ENCODE data around the gene CD1C.
"Not testable (repeated sequence)": the region's sequence is repeated elsewhere in the genome, so short reads cannot be mapped to it uniquely, and the experiment has no call there.

Gene CD1C

DNA sequence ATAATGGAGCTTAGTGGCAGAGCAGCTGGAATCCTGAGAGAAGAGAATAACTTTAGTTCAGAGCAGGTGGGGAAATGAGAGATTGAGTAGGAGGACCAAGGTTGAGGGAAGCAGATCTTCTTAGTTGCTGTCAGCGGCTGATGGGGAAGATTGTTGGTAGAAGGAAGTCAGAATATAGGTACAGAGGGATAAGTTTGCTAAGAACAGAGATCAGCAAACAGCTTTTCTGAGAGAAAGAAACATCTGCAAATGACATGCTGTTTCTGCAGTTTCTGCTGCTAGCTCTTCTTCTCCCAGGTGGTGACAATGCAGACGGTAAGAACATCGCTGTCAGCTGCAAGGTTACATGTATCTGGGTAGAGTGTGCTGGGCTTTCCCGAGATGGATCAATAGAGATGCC, at the start of gene CD1C:
CD1C (plus strand) TSS at position 113 of the 400 bp plus-strand sequence; CDS start at position 255, 142 bp downstream.
- no peak for DNase-seq (ENCODE audit: low spot score)

DNA sequence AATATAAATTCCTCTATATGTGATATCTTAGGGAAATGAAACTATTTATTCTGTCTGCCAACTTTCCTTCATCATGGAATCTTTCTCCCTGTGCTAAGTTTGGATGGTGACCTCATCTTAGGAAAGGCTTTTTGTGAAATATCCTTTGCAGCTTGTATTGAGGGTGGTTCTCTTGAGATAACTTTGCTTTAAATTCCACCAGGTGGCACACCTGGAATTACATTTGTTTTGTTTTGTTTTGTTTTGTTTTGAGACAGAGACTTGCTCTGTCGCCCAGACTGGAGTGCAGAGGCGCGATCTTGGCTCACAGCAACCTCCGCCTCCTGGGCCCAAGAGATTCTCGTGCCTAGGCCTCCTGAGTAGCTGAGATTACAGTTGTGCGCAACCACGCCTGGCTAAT, 43.1 kb upstream of the CD1C start:
- no peak for DNase-seq (ENCODE audit: low spot score)

DNA sequence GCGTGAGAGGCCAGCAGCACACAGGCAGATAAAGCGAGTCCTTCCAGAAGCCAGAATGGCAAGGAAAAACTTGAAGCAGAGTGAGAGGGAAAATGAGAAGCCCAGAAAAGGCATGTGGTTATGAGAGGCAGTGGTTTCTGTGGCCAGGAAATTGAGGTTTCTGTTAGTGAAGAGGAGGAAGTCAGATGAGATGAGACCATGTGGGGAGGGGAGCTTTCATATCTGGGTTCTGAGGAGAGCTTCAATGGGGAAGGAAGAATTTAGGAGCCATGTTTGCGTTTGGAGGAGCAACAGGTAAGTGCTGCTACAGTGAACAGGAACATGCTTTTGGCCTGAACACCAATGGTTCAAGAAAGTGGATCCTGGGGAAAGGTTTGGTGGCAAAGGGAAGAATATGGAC, 41.6 kb upstream of the CD1C start:
- DNase-seq (ENCODE audit: low spot score), result no peak

DNA sequence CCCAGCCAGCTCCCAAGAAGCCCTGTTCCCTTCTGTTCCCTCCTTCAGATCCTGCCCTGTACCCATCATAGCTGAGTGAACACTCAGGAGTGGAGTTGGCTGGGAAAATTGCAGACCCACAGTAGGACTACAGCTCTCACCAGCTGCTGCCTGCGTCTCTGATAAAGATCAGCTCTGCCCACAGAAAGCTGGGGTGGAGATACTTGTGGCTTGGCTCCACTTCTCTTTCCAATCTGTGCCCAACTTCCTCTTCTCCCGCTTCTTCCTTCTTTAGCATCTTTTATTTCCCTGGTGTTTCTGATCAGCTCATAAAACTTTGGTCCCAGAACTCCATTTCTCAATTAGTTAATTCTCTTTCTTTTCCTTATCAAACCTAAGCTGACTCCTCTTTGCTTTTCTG, 41.0 kb upstream of the CD1C start:
- DNase-seq (ENCODE audit: low spot score), result no peak

DNA sequence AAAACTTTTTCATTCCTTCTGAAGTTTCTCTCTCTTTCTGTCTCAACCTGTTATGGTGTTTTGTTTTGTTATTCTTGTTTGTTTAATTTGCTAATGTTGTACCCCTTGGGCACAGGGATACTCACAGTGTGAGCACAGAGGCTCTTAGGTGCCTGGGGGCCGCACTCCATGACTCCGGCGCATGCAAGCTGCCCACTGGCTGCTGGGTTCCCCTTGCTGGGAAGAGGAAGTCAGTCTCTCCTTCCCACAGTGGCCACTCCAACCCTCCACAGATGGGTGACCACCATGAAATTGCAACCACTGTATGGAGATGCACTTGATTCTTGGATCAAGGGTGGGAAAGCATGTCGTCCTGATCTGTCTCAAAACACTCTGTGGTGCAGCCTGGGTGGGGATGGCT, 40.1 kb upstream of the CD1C start:
- DNase-seq (ENCODE audit: low spot score), result no peak

DNA sequence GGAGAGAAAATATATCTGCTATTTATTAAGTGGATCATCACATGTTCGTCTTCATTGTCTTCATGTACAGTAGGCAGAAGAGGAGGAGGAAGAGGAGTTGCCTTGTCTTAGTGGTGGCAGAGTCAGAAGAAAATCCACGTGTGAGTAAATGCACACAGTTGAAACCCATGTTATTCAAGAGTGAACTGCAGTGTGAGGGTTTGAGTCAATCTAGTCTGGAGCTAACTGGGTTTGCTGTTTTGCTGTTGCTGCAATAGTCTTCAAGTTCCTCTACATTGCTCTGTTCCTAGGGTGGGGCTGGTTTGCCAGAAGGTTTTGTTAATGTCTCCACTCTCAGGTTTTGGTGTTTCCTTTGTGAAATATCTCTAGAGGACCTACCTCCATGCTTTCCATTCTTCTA, 38.6 kb upstream of the CD1C start:
- DNase-seq (ENCODE audit: low spot score), result no peak

DNA sequence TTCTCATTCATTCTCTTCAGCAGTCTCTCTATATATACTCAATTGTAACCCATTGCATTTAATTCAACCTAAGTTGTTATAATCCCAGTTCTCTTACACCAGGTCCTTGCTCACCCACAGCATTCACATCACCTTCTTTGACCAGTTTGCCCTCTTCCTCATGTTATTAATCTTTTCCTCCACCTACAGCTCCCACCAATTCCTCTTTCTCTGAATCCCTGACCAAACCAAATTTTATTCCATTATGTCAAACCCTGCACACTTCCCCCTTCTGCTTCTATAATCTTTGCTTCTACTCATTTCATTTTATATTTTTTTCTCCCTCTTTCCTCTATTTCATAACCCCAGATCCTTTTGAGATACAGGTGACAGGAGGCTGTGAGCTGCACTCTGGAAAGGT, 34.1 kb upstream of the CD1C start:
- DNase-seq (ENCODE audit: low spot score), result no peak

DNA sequence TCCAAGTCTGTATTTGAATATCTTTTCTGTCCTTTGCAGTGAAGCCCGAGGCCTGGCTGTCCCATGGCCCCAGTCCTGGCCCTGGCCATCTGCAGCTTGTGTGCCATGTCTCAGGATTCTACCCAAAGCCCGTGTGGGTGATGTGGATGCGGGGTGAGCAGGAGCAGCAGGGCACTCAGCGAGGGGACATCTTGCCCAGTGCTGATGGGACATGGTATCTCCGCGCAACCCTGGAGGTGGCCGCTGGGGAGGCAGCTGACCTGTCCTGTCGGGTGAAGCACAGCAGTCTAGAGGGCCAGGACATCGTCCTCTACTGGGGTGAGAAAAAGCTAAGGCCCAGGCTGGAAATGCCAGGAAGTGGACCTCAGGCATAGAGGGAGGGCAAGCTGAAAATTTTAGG, 33.0 kb upstream of the CD1C start:
- not testable (repeated sequence) for DNase-seq (ENCODE audit: low spot score)

DNA sequence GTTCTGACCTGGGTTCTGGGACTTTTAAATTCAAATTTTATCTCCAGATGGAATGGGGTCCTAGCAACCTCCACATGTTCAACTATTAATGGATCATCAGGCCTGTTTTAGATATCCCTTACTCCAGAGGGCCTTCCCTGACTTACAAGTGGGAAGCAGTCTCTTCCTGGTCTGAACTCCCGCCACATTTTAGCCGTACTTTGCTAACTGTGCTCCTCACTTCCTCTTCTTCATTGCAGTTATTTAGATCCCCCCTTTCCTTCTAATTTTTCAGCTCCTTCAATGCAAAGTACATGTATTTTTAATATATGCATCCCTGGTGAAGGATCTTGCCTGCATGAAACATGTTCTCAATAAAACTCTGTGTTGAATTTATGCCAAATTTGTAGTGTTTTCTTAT, 31.8 kb upstream of the CD1C start:
- no peak for DNase-seq (ENCODE audit: low spot score)

DNA sequence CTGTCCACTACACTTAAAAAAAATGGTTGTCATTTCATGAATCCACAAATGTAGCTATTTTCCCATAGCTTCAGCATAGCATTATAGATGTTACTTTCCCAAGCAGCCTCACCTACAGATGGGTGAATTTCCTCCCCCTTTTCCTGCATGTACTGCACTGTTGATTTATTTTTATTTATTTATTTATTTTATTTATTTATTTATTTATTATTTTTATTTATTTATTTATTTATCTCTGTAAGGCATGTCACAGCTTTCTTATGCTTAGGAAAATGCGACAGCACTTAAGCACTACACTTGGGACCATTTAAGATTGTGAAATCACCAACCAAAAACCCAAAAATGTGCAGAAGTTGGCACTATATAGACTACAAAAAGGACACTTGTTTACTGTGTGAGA, 30.6 kb upstream of the CD1C start:
- DNase-seq (ENCODE audit: low spot score), result no peak

DNA sequence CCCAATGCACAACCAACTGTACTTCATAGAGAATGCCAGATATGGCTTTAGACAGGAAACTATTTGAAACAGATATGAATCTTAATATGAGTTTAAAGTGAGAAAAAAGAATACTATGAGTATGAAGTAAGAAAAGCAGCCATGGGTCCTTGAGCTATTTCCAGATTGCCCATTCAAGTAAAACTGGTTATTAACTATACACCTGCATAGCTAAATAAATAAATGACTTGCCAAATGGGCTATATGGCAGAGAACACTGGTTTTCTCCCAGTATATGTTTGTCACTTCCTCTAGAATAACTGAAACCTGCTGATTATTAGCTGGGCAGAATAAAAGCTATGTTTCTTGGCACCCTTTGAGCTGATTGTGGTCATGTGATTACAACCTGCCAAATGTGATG, 17.0 kb upstream of the CD1C start:
- DNase-seq (ENCODE audit: low spot score), result no peak

DNA sequence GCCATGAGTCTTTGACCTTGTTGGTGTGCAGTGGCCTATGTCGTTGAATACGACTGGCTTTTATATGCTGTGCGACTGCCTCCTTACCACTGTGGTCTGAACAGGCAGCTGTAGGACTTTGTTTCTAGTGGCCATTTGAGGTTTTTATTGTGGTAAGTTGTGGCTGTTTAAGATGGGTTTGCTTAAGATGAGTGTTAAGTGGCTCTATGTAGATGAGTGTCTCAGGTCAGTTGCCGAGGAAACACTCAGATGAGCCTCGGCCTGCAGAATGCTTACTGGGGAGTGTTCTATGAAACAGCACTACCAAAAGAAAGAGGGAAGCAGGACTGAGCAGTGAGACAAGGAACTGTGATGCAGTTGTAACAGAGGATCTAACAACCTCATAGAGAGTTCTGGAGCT, 14.9 kb upstream of the CD1C start:
- DNase-seq (ENCODE audit: low spot score), result no peak

DNA sequence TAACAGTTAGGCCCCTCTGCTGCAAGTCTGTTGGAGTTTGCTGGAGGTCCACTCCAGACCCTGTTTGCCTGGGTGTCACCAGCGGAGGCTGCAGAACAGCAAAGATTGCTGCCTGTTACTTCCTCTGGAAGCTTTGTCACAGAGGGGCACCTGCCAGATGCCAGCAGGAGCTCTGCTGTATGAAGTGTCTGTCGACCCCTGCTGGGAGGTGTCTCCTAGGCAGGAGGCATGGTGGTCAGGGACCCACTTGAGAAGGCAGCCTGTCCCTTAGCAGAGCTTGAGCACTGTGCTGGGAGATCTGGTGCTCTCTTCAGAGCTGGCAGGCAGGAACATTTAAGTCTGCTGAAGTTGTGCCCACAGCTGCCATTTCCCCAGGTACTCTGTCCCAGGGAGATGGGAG, 7.3 kb upstream of the CD1C start:
- DNase-seq (ENCODE audit: low spot score), result not testable (repeated sequence)

DNA sequence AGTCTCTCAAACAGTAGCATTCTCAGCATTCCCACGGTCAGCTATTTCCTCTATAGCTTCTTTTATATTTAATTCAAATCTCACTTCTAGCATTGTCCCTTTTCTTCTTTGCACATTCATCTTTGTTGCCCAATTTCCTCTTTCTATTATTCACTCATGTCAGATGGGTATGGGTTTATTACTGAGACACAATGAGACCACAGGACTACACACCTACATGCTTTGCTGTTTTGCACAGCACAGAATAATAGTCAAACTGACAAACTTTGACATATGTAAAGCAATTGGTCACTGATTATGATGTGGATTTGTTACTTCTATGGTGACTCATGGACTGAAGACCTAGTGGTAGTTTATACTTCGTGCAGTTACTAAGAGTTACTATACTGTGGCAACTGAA, 5.8 kb upstream of the CD1C start:
- no peak for DNase-seq (ENCODE audit: low spot score)

DNA sequence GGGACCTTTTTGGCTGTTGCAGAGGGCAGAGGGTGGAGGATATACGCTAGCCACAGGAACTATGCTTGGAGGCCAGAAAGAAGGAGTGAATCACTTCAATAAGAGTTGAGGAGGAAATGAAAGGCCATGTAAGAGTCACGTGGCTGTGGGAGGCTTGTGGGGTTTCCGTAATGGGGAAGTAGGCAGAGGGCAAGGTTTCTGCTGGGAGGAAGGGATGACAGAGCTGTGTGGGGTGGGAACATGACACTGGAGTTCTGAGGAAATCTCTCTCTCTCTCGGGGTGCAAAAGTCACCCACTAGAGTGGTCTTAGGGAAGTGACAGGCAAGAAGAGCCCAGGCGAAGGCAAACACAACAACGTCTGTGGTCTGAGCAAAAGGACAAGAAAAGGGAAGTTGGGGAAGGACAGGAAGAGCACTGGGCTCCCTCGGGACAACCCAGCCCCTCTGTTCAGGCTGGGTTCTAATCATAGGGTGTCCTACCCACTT, 3.9 kb upstream of the CD1C start:
- DNase-seq (ENCODE audit: low spot score), result no peak

DNA sequence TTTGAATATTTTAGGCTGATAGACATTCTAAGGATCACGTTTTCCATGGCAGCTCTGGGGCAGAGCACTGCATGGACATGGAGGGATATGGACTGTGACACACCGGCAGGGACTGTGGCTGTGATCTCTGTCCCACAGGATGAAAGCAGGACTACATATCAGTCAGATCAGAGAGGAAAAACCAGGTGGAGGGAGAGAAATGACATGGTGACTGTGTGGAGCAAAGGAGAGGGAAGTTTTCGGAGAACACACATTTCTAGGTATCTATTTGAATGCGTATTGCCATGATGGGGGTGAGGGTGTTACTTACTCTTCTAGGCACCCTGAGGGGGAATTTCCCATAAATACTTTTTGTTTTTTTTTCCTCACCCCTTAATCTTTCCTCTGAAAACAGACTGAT, 3.2 kb upstream of the CD1C start:
- DNase-seq (ENCODE audit: low spot score), result no peak

DNA sequence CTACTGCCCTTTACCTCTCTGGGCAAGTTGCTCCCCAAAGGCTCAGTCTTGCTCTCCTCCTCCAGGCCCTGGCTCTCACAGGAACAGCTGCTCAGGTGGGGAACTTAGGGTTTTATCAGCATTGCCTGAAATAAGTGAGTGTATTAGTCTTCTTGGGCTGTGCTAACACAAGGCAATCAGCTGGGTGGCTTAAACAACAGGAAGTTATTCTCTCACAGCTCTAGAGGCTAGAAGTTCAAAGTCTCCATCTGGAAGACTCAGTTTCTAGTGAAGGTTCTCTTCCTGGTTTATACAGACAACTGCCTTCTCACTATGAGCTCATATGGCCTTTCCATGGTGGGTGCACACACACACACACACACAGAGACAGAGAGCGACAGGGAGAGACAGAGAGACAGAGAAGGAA, 2.8 kb upstream of the CD1C start:
- DNase-seq (ENCODE audit: low spot score), result no peak

DNA sequence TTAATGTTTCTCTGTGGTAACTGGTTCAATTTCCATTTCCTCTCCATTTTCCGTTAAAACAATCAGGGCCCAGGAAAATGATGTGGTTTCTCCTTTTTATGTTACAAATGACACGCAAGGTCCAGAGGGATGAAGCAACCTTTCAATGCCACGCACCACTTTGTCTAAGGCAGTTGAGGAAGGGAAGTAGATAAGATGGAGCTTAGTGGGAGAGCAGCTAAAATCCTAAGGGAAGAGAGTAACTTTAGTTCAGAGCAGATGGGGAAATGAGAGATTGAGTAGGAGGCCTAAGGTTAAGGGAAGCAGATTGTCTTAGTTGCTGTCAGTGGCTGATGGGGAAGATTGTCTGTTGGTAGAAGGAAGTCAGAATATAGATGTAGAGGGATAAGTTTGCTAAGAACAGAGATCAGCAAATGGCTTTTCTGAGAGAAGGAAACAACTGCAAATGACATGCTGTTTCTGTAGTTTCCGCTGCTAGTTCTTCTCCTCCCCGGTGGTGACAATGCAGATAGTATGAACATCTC, 660 bp downstream of the CD1C start:
- DNase-seq (ENCODE audit: low spot score), result no peak

DNA sequence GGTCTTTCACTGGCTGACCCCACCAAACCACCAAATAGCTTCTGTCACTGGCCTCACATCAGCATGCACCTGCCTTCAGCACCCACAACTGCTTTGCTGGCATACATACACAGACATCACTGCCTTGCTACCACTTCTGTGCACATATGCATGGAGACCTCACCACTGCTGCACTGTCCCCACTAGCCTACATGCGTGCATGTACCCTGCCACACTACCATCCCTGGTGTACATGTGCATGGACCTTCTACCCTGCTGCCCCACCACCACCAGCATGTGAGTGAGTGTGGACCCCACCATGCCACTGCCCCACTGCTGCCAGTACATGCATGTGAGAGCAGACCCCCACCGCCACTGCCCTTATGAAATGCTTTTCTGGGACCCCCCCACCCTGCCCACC, 6.1 kb downstream of the CD1C start:
- DNase-seq (ENCODE audit: low spot score), result no peak

DNA sequence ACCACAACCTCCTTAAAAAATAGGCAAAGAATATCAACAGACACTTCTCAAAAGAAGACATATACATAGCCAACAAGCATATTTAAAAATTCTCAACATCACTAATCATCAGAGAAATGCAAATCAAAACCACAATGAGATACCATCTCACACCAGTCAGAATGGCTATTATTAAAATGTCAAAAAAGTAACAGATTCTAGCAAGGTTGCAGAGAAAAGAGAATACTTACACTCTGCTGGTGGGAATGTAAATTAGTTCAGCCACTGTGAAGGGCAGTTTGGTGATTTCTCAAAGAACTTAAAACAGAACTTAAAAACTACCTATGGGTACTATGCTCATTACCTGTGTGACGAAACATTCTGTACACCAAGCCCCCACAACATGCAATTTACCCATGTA, 20.9 kb downstream of the CD1C start:
- no peak for DNase-seq (ENCODE audit: low spot score)

DNA sequence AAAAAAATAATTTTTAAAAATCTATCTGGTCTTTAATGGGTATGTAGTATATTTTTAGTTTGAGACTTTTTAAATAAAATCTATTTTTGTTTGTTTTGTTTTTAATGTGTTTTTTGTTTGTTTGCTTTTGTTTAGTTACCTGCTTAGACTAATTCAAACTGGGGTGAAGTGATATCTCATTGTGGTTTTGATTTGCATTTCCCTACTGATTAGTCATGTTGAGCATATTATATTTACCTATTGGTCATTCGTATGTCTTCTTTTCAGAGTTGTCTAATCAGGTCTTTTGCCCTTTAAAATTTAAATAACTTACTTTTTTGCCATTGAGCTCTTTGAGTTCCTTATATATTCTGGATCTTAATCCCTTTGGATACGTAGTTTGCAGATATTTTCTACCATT, 21.3 kb downstream of the CD1C start:
- DNase-seq (ENCODE audit: low spot score), result no peak

DNA sequence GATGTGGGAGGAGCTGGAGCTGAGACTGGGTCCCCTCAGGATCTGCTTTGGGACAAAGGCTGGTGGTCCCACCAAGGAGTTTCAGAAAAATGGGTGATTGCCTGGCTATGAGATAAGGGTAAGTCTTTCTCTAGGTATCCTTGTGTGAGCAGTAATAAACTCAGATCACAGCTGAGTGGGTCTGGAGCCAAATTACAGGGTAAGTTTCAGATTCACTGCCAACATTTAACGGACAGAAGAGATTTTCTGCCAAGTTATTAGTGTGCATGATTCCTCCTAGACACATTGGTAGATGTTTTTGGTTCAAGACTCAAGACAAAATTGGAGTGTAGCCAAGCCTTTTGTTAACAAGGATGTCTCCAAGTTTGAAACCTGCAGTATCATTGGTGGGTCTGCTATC, 34.1 kb downstream of the CD1C start:
- no peak for DNase-seq (ENCODE audit: low spot score)

DNA sequence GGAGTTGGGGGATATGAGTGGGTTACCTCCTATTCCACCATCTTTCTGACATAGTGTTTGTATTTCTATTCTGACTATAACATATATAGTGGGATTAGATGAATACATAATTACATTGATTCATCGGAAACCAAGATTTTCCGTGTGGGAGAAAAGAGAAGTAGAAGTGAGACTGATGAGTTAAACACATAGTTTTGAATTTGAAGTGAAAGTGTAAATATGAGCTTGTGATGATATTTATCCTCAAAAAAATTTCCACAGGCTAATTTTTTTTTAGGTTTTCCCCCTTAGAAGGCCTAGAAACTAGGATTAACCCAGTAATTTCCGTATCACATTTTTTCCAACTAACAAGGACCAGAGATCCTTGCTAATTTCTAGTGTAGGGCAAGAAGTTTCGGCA, 34.7 kb downstream of the CD1C start:
- DNase-seq (ENCODE audit: low spot score), result no peak

DNA sequence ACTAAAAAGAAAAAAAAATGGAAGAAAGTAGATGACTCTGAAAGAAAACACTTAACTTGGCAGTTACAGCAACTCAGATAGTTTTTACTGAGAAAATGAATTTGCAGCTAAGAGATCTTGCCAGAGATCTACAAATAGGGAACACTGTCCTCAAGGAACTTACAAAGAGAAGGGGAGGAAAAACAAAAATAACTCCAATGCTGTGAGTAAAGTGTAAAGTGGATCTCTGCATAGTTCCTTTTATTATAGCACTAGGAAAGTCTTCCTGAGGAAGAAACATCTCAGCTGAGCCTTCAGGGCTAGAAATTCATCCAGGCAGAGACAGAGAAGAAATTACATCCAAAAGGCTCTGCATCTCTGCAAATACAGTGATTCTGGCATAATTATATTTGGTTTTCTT, 37.8 kb downstream of the CD1C start:
- DNase-seq (ENCODE audit: low spot score), result no peak

DNA sequence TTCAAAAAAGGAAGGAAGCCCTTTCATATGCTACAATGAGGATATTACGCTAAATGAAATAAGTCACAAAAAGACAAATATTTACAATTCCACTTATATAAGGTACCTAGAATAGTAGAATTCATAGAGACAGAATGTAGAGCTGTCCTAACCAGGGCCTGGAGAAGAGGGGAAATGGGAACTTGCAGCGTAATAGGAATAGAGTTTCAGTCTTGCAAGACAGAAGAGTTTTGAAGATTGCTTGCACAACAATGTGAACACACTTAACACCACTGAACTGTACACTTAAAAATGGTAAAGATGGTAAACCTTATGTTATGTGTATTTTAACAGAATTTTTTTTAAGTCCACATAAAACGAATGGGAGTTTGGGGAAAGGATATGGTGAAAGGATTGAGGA, 38.7 kb downstream of the CD1C start:
- DNase-seq (ENCODE audit: low spot score), result no peak

Data from cerebellar cortex (tissue), 1 donor.